ENCODE results near the gene ATP2B1. TPM values are rescaled to one million over a fixed set of nuclear protein-coding genes. Genes with fewer than 3 reads are reported as not detected.

ATP2B1 gene
- polyA plus RNA-seq, 2 of the 4 experiments (the other 2 are of a cell fraction), result 52.7 to 132 TPM

- Histone ChIP-seq H3K4me1 (peaks cover 22% of the 10 kb centered on the region), H3K4me3 (no peak overlapping the region), H3K4me2 (no peak overlapping the region), H3K27ac (no peak overlapping the region), H3K9me3 (no peaks in the 10 kb centered on the region)
- POLR2A ChIA-PET, result no interaction called here
- ATAC-seq (no peak), DNase-seq (ENCODE audit: low read depth in 1 of 2, low spot score in 1 of 2) (no peak), FAIRE-seq (no peak)
- TF ChIP-seq ELK1 (IDR thresholded peaks at IDR 0.05; ENCODE audit: low read depth, low read length) (no peak), POLR2AphosphoS2 (conservative IDR thresholded peaks at IDR 0.05; ENCODE audit: low read length) (no peak), KDM1A (IDR thresholded peaks at IDR 0.05; ENCODE audit: low read depth) (no peak), ATOH8 (CRISPR knock-in tag; IDR thresholded peaks at IDR 0.05; ENCODE audit: low read depth) (no peak), ZSCAN20 (CRISPR knock-in tag; IDR thresholded peaks at IDR 0.05) (no peak)
- TF ChIP-seq, protein P1, sequence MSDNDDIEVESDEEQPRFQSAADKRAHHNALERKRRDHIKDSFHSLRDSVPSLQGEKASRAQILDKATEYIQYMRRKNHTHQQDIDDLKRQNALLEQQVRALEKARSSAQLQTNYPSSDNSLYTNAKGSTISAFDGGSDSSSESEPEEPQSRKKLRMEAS (IDR thresholded peaks at IDR 0.05), result no peak
- CTCF ChIA-PET, result interaction anchor here (1.2 to 2.0 kb wide), 2 partner anchors 10 to 126 kb away, joined by 6 read pairs; no protein-coding TSS in a partner anchor
- 95% methylated on average over 6 of the region's 6 CpGs for WGBS (ENCODE audit: missing lambda C conversion rate)
Measured at GRCh38 chr12:89669197-89669596, 39.4 kb downstream of the ATP2B1 start.

- Histone ChIP-seq H3K4me1 (peaks cover 46% of the 10 kb centered on the region), H3K4me2 (no peak overlapping the region), H3K27ac (no peak overlapping the region), H3K9me3 (no peaks in the 10 kb centered on the region), H3K4me3 (no peak overlapping the region)
- DNase-seq (ENCODE audit: low read depth in 1 of 2, low spot score in 1 of 2) (no peak), FAIRE-seq (no peak), ATAC-seq (no peak)
- ChIA-PET CTCF (no interaction called here), POLR2A (interaction anchor here (1.2 kb wide), 1 partner anchor 44 kb away, joined by 3 read pairs; no protein-coding TSS in a partner anchor)
- TF ChIP-seq HOXB13 (CRISPR knock-in tag; IDR thresholded peaks at IDR 0.05; ENCODE audit: low read depth), result no peak
- no peak for TF ChIP-seq PHF8 (IDR thresholded peaks at IDR 0.05; ENCODE audit: borderline replicate concordance, low read depth)
- no peak for TF ChIP-seq TP53 (CRISPR knock-in tag; IDR thresholded peaks at IDR 0.05)
- no peak for TF ChIP-seq REST (IDR thresholded peaks at IDR 0.05)
- no peak for TF ChIP-seq ATOH8 (CRISPR knock-in tag; IDR thresholded peaks at IDR 0.05; ENCODE audit: low read depth)
- TF ChIP-seq HEYL (CRISPR knock-in tag; IDR thresholded peaks at IDR 0.05), result no peak
- TF ChIP-seq CHD4 (IDR thresholded peaks at IDR 0.05; ENCODE audit: borderline replicate concordance), result no peak
- no peak for TF ChIP-seq FOSL2 (IDR thresholded peaks at IDR 0.05)
- TF ChIP-seq FOSL2 (CRISPR knock-in tag; IDR thresholded peaks at IDR 0.05), result no peak
- no peak for TF ChIP-seq GATA3 (IDR thresholded peaks at IDR 0.05; ENCODE audit: borderline replicate concordance)
- no peak for TF ChIP-seq EHMT2 (IDR thresholded peaks at IDR 0.05; ENCODE audit: low read depth)
- TF ChIP-seq, protein P2, sequence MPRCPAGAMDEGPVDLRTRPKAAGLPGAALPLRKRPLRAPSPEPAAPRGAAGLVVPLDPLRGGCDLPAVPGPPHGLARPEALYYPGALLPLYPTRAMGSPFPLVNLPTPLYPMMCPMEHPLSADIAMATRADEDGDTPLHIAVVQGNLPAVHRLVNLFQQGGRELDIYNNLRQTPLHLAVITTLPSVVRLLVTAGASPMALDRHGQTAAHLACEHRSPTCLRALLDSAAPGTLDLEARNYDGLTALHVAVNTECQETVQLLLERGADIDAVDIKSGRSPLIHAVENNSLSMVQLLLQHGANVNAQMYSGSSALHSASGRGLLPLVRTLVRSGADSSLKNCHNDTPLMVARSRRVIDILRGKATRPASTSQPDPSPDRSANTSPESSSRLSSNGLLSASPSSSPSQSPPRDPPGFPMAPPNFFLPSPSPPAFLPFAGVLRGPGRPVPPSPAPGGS (IDR thresholded peaks at IDR 0.05), result no peak
- TF ChIP-seq NR3C1 (IDR thresholded peaks at IDR 0.05), result no peak
- TF ChIP-seq JUN (IDR thresholded peaks at IDR 0.05), result no peak
- TF ChIP-seq KDM1A (IDR thresholded peaks at IDR 0.05; ENCODE audit: low read depth), result no peak
- TF ChIP-seq, protein P3, sequence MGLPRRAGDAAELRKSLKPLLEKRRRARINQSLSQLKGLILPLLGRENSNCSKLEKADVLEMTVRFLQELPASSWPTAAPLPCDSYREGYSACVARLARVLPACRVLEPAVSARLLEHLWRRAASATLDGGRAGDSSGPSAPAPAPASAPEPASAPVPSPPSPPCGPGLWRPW (IDR thresholded peaks at IDR 0.05), result no peak
- WGBS (ENCODE audit: missing lambda C conversion rate), result 83% methylated on average over 1 of the region's 1 CpG
Measured at GRCh38 chr12:89665556-89665955, 43.1 kb downstream of the ATP2B1 start.
